MM.1S (cell line): ENCODE measurements around the gene DOC2A.

ENCODE experiments used
- EZH2 ChIP-seq: fragments of 300-600 bp; sonication (generic); optimal IDR thresholded peaks from 2 replicates; pipeline ENCODE3; 2017; ENCODE audit warnings: low read depth, mild to moderate bottlenecking, antibody characterized with exemption, low read length, mixed read lengths
- TF ChIP-seq, protein P1 (sequence below): fragments of 300-600 bp; sonication (generic); IDR thresholded peaks from 2 replicates; pipeline ENCODE4 v1.5.1; 2016; ENCODE audit warnings: antibody characterized with exemption, low read length, mixed read lengths

DNA sequence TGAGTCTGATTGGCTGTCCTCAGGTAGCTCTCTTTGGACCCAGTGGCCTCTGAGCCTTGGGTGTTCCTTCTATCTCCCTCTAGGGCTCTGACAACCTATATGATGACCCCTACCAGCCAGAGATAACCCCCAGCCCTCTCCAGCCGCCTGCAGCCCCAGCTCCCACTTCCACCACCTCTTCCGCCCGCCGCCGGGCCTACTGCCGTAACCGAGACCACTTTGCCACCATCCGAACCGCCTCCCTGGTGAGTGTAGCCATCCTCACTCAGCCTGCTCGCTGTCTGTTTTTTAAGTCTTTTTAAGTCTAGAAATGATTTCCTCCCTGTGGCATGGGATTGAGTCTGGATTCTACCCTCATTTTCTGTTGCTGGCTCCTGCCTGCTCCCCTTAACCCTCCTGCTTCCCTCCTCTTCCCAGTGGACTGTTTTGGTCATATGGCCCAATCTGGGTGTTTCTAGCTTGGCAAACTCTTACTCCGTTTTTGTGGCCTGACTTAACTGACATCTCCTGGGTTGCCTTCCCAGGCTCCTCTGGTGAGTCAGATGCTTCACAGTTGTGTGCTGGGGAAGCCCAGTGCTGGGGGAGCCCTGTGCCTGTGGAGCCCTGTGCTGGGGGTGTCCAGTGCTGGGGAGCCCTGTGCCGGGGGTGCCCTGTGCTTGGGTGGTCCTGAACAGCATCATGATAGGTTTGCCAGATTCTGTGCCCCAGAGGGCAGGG lies 27.2 kb downstream of the DOC2A start:
- TF ChIP-seq, protein P1, sequence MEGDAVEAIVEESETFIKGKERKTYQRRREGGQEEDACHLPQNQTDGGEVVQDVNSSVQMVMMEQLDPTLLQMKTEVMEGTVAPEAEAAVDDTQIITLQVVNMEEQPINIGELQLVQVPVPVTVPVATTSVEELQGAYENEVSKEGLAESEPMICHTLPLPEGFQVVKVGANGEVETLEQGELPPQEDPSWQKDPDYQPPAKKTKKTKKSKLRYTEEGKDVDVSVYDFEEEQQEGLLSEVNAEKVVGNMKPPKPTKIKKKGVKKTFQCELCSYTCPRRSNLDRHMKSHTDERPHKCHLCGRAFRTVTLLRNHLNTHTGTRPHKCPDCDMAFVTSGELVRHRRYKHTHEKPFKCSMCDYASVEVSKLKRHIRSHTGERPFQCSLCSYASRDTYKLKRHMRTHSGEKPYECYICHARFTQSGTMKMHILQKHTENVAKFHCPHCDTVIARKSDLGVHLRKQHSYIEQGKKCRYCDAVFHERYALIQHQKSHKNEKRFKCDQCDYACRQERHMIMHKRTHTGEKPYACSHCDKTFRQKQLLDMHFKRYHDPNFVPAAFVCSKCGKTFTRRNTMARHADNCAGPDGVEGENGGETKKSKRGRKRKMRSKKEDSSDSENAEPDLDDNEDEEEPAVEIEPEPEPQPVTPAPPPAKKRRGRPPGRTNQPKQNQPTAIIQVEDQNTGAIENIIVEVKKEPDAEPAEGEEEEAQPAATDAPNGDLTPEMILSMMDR: no peak
- TF ChIP-seq EZH2: no peak
